Fibroblast of mammary gland (primary cell): ENCODE data around the gene CCDC120.
A peak's percentile ranks its signal among the peaks of the same experiment; 100 is the strongest.

ENCODE experiments used
- DNase-seq: peaks from one replicate; pipeline ENCODE4 v3.0.0-alpha.2; 2010; ENCODE audit warnings: low read depth
- H3K4me3 ChIP-seq: 2 replicates; pipeline ENCODE4 v1.5.1; 2011; ENCODE audit warnings: low read depth, mild to moderate bottlenecking, low read length, moderate library complexity; ENCODE audit not compliant: control insufficient read depth
- TF ChIP-seq, protein P1 (sequence below): conservative IDR thresholded peaks from 2 replicates; pipeline ENCODE4 v1.5.1; 2011; ENCODE audit warnings: low read depth, low read length, inconsistent platforms; ENCODE audit not compliant: control insufficient read depth, insufficient read depth

Gene CCDC120

DNA sequence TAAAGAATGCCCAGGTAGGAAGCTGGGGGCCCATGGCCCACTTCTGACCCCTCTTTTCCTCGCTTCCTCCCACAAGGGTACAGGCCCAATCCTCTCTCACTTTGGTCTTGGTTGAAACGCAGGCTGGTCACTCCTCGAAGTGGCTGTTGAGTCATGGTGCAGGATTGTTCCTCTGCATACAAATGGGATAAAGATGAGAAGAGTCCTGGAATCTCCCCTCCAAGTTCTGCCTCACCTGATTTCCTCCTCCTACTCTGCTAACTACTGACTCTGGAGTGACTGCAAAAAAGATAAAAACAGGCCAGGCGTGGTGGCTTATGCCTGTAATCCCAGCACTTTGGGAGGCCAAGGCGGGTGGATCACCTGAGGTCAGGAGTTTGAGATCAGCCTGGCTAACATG is 19.1 kb downstream of the CCDC120 start:
- TF ChIP-seq, protein P1, sequence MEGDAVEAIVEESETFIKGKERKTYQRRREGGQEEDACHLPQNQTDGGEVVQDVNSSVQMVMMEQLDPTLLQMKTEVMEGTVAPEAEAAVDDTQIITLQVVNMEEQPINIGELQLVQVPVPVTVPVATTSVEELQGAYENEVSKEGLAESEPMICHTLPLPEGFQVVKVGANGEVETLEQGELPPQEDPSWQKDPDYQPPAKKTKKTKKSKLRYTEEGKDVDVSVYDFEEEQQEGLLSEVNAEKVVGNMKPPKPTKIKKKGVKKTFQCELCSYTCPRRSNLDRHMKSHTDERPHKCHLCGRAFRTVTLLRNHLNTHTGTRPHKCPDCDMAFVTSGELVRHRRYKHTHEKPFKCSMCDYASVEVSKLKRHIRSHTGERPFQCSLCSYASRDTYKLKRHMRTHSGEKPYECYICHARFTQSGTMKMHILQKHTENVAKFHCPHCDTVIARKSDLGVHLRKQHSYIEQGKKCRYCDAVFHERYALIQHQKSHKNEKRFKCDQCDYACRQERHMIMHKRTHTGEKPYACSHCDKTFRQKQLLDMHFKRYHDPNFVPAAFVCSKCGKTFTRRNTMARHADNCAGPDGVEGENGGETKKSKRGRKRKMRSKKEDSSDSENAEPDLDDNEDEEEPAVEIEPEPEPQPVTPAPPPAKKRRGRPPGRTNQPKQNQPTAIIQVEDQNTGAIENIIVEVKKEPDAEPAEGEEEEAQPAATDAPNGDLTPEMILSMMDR, result no peak

DNA sequence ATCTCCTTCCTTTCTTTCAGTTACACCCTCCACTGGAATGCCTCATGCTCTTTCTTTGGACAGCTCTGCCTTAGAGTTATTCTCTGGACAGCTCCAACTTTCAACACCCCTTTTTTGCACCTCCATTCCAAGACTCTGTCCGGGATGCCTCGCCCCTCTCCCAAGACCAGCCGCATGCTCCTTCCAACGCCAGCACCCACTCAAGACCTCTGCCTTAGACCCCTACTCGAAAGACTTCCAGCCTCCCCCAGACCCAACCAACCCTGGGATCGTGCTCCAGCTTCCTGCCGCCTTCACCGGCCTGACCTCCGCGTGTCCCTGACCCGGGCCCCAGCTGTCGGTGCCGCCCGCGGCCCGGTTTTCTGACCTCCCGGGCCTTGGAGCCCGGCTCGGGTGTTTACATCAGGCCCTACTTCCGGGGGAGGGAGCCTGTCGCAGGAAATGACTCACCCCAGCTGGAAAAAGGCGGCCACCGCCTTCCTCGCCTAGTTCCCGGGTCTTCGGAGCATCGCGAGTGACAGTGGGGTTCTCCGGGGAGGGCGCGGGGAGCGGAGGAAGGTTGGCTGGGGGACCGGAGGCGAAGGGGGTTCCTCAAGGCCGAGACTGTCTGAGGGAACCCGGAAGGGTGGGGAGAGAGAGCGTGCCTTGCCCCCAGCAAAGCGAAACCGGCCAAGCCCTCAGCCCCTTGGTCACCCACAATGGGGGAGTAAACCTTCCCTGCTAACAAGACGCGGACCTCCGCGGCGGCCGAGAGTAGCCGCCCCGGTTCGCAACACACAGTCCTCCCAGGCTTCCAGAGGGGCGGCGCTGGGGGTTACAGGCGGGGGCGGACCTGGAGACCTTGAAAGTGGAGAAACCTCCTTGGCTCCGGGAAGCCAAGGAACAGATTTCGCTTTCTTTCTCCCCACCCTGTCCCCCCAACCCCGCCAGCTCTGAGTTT is 21.0 kb downstream of the CCDC120 start, which contains the start of gene WDR45:
TSS of gene WDR45 (minus strand) at position 399 of the 940 bp plus-strand sequence. CDS start 1,792 bp downstream, outside the sequence.
- TF ChIP-seq, protein P1, result no peak
- peak; percentile 60 for DNase-seq
- H3K4me3 ChIP-seq, result peak within 1 kb of the TSS; percentile 67

More for the DNA sequence above, 19.1 kb downstream of the CCDC120 start:
- DNase-seq, result no peak
- H3K4me3 ChIP-seq, result no peak overlapping the region

DNA sequence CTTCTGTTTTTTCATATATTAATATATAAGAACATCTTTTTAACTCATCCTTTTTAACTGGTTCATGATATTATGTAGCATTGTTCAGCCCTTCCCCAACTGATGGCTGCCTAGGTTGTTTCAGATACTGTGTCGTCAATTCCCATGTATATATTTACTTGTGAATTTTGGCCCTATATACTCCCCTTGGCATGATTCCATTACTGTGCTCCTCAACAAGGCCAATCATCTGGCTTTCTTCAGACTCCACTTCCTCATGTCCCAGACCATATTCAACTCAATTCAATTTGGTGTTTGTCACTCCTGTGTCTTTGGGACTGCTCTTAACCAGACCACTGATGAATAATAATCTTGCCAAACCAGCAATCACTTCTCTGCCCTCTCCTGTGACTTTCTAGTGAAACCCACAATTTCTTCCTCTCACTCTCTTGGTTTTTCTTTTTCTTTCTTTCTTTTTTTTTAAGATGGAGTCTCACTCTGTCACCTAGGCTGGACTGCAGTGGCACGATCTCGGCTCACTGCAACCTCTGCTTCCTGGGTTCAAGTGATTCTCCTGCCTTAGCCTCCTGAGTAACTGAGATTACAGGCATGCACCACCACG is 23.6 kb downstream of the CCDC120 start:
- H3K4me3 ChIP-seq, result no peak overlapping the region
- DNase-seq, result no peak
- TF ChIP-seq, protein P1, result no peak

DNA sequence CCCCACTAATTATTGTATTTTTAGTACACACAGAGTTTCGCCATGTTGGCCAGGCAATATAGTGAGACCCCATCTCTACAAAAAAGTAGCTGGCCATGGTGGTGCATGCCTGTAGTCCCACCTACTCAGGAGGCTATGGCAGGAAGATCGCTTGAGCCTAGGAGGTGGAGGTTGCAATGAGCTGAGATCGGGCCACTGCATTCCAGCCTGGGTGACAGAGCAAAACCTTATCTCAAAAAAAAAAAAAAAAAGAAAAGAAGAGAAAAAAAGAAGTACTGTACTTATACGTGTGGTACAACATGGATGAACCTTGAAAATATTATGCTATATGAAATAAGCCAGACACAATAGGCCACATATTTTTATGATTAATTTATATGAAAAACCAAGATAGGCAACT is 30.8 kb downstream of the CCDC120 start:
- TF ChIP-seq, protein P1, result no peak
- DNase-seq, result no peak
- no peak overlapping the region for H3K4me3 ChIP-seq

DNA sequence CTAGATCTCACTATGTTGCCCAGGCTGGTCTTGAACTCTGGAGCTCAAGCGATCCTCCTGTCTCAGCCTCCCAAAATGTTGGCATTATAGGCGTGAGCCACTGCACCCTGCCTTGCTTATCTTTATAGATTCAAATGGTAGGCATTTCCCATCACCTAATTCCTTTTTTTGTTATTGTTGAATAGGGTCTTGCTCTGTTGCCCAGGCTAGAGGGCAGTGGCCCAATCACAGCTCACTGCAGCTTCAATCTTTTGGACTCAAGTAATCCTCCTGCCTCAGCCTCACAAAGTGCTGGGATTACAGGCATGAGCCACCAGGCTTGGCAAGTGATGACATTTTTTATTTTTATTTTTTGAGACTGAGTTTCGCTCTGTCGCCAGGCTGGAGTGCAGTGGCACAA is 37.6 kb downstream of the CCDC120 start:
- H3K4me3 ChIP-seq, result no peak overlapping the region
- no peak for DNase-seq
- TF ChIP-seq, protein P1, result no peak

DNA sequence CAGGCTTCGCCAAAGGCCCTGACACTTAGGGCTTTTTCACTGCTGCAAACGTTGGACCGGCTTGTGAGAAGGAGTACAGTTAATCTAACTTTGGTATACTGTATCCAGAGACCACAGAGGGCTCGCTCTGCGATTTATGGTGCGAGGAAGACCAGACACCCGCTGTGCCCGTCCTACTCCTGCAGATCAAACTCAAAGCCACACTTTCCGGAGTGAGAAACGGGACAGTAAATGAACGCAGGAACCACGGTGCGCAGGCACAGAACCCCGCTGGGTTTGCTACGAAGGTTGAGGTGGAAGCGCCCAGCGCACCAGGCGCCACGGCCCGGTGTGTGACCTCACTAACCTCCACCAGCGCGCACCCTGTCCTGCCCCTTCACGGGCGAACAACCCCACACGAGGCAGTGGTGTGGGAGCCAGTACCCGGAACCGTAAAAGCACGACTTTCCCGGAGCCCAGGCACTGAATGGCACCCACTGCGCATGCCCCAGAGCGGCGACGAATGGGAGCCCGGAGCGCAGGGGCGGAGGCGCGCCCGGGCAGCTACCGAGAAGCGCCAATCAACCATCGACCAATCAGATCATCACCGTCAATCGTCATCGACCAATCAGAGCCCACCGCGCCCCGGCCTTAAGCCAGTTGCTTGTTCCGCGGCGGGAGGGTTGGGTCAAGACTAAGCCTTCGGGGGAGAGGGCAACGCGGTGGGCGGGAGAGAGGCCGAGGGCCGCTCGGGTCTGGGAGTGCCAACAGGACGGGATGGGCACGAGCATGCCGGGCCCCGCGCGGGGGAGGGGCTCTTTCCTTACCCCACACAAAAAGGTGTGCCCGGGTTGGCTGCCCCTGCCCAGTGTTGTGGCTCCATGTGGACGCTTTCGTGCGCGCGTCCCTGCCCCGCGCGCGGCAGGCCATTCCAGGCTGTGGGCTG is 42.2 kb downstream of the CCDC120 start:
- TF ChIP-seq, protein P1, result no peak
- peak; percentile 90 for DNase-seq
- H3K4me3 ChIP-seq, result peak overlapping the region; percentile 74
